Measurements from ENCODE around the gene THUMPD2. TPM values are rescaled to one million over a fixed set of nuclear protein-coding genes. Genes with fewer than 3 reads are reported as not detected.

Gene THUMPD2
- total RNA-seq, 4 donors from 2014 or later = 9.3 to 26.7 (median 19.2) TPM

GRCh38 chr2:39739386-39739785 is 39.7 kb downstream of the THUMPD2 start:
- WGBS, 2 donors = 82 to 87% methylated on average over 5 of the region's 5 CpGs
- no peaks in the 10 kb centered on the region for H3K27me3 ChIP-seq
- no peak for TF ChIP-seq CTCF (IDR thresholded peaks at IDR 0.05)
- no peak for TF ChIP-seq POLR2A (IDR thresholded peaks at IDR 0.05)
- H3K4me1 ChIP-seq = no peaks in the 10 kb centered on the region
- H3K36me3 ChIP-seq = peaks cover 5 to 6% of the 10 kb centered on the region in 2 donors
- no peaks in the 10 kb centered on the region for H3K9me3 ChIP-seq
- intact Hi-C loops (cut with DNase I) = loop anchor here (10.0 kb wide), 1 partner anchor 145 kb away; no protein-coding TSS in a partner anchor
- H3K4me3 ChIP-seq (replicated peaks in 1 of 3) = no peak overlapping the region
- H3K27ac ChIP-seq = no peak overlapping the region
- DNase-seq = no peak

- Histone ChIP-seq H3K27me3 (no peaks in the 10 kb centered on the region), H3K4me3 (replicated peaks in 1 of 3) (no peak overlapping the region), H3K27ac (no peak overlapping the region), H3K9me3 (no peaks in the 10 kb centered on the region), H3K36me3 (peaks cover 5 to 6% of the 10 kb centered on the region in 2 donors), H3K4me1 (no peaks in the 10 kb centered on the region)
- no peak for DNase-seq
- intact Hi-C loops (cut with DNase I) = loop anchor here (10.0 kb wide), 1 partner anchor 144 kb away; no protein-coding TSS in a partner anchor
- WGBS, 2 donors = 96 to 97% methylated on average over 2 of the region's 2 CpGs
- TF ChIP-seq CTCF (IDR thresholded peaks at IDR 0.05) (no peak), POLR2A (IDR thresholded peaks at IDR 0.05) (no peak)
Measured at GRCh38 chr2:39738936-39739335, 40.1 kb downstream of the THUMPD2 start.

- no peaks in the 10 kb centered on the region for H3K4me1 ChIP-seq
- intact Hi-C loops (cut with DNase I) = loop anchor here (10.0 kb wide), 1 partner anchor 143 kb away; no protein-coding TSS in a partner anchor
- no peak overlapping the region for H3K27ac ChIP-seq
- H3K4me3 ChIP-seq (replicated peaks in 1 of 3) = no peak overlapping the region
- H3K9me3 ChIP-seq = no peaks in the 10 kb centered on the region
- no peak for DNase-seq
- no peak for TF ChIP-seq POLR2A (IDR thresholded peaks at IDR 0.05)
- no peak for TF ChIP-seq CTCF (IDR thresholded peaks at IDR 0.05)
- H3K36me3 ChIP-seq = peaks cover 0 to 6% of the 10 kb centered on the region in 2 donors
- no peaks in the 10 kb centered on the region for H3K27me3 ChIP-seq
- WGBS, 2 donors = 87 to 94% methylated on average over 8 of the region's 8 CpGs
Measured at GRCh38 chr2:39737661-39738060, 41.4 kb downstream of the THUMPD2 start.

GRCh38 chr2:39736640-39737039 is 42.4 kb downstream of the THUMPD2 start:
- no peaks in the 10 kb centered on the region for H3K9me3 ChIP-seq
- no peak for DNase-seq
- intact Hi-C loops (cut with DNase I) = loop anchor here (10.0 kb wide), 1 partner anchor 142 kb away; no protein-coding TSS in a partner anchor
- no peak overlapping the region for H3K4me3 ChIP-seq (replicated peaks in 1 of 3)
- no peak overlapping the region for H3K27ac ChIP-seq
- no peaks in the 10 kb centered on the region for H3K4me1 ChIP-seq
- no peak for TF ChIP-seq CTCF (IDR thresholded peaks at IDR 0.05)
- TF ChIP-seq POLR2A (IDR thresholded peaks at IDR 0.05) = no peak
- 91 to 97% methylated on average over 6 of the region's 6 CpGs for WGBS, 2 donors
- H3K36me3 ChIP-seq = peaks cover 0 to 3% of the 10 kb centered on the region in 2 donors
- H3K27me3 ChIP-seq = no peaks in the 10 kb centered on the region

- intact Hi-C loops (cut with DNase I) = loop anchor here (10.0 kb wide), 1 partner anchor 141 kb away; no protein-coding TSS in a partner anchor
- H3K27me3 ChIP-seq = no peaks in the 10 kb centered on the region
- no peak for TF ChIP-seq CTCF (IDR thresholded peaks at IDR 0.05)
- TF ChIP-seq POLR2A (IDR thresholded peaks at IDR 0.05) = no peak
- 98% methylated on average over 3 of the region's 3 CpGs for WGBS, 2 donors
- no peak for DNase-seq
- peaks cover 0 to 3% of the 10 kb centered on the region in 2 donors for H3K36me3 ChIP-seq
- H3K9me3 ChIP-seq = no peaks in the 10 kb centered on the region
- H3K27ac ChIP-seq = no peak overlapping the region
- H3K4me3 ChIP-seq (replicated peaks in 1 of 3) = no peak overlapping the region
- no peaks in the 10 kb centered on the region for H3K4me1 ChIP-seq
Measured at GRCh38 chr2:39735648-39736047, 43.4 kb downstream of the THUMPD2 start.

Data from thyroid gland (tissue), 4 donors.